MM.1S (cell line): ENCODE results near the gene SPRING1.

Experiments
- DNase-seq: peaks from one replicate; pipeline ENCODE4 v3.0.0-alpha.2; 2015
- H2AFZ ChIP-seq: fragments of 300-600 bp; sonication (generic); 2 replicates; pipeline ENCODE4 v1.6.0; 2016; ENCODE audit warnings: antibody characterized with exemption, low read length
- H3F3A ChIP-seq: fragments of 300-600 bp; sonication (generic); 2 replicates; pipeline ENCODE4 v1.6.1; 2016; ENCODE audit warnings: mild to moderate bottlenecking, antibody characterized with exemption, low read length, moderate library complexity, mixed read lengths; ENCODE audit not compliant: insufficient read depth
- H3K27ac ChIP-seq: fragments of 300-600 bp; sonication (generic); 2 replicates; pipeline ENCODE4 v1.5.1; 2016; ENCODE audit warnings: mild to moderate bottlenecking, low read length
- H3K27me3 ChIP-seq: fragments of 300-600 bp; sonication (generic); replicated peaks from 2 replicates; pipeline ENCODE4 v1.6.0; 2016; ENCODE audit warnings: low read length; ENCODE audit not compliant: insufficient read depth
- H3K36me3 ChIP-seq: fragments of 300-600 bp; sonication (generic); replicated peaks from 2 replicates; pipeline ENCODE4 v1.6.1; 2016; ENCODE audit warnings: mild to moderate bottlenecking, low read length, mixed read lengths; ENCODE audit not compliant: insufficient read depth
- H3K4me1 ChIP-seq: fragments of 300-600 bp; sonication (generic); 2 replicates; pipeline ENCODE4 v1.6.1; 2016; ENCODE audit warnings: low read length, mixed read lengths
- H3K4me2 ChIP-seq: fragments of 300-600 bp; sonication (generic); 2 replicates; pipeline ENCODE4 v1.6.0; 2016; ENCODE audit warnings: low read depth, low read length
- H3K4me3 ChIP-seq: fragments of 300-600 bp; sonication (generic); 2 replicates; pipeline ENCODE4 v1.5.1; 2016; ENCODE audit warnings: low read length, mixed read lengths
- H3K79me2 ChIP-seq: fragments of 300-600 bp; sonication (generic); 2 replicates; pipeline ENCODE4 v1.6.1; 2016; ENCODE audit warnings: mixed run types, low read length, mixed read lengths
- H3K9ac ChIP-seq: fragments of 300-600 bp; sonication (generic); 2 replicates; pipeline ENCODE4 v1.6.1; 2016; ENCODE audit warnings: low read length, mixed read lengths
- H3K9me2 ChIP-seq: fragments of 300-600 bp; sonication (generic); replicated peaks from 2 replicates; pipeline ENCODE4 v1.6.1; 2016; ENCODE audit warnings: mild to moderate bottlenecking, low read length, mixed read lengths; ENCODE audit not compliant: insufficient read depth
- H3K9me3 ChIP-seq: fragments of 300-600 bp; sonication (generic); replicated peaks from 2 replicates; pipeline ENCODE4 v1.6.1; 2016; ENCODE audit warnings: mild to moderate bottlenecking, low read length, mixed read lengths; ENCODE audit not compliant: insufficient read depth
- H4K20me1 ChIP-seq: fragments of 300-600 bp; sonication (generic); 2 replicates; pipeline ENCODE4 v1.6.1; 2016; ENCODE audit warnings: mild to moderate bottlenecking, low read length, moderate library complexity, mixed read lengths; ENCODE audit not compliant: insufficient read depth
- EZH2 ChIP-seq: fragments of 300-600 bp; sonication (generic); optimal IDR thresholded peaks from 2 replicates; pipeline ENCODE3; 2017; ENCODE audit warnings: low read depth, mild to moderate bottlenecking, antibody characterized with exemption, low read length, mixed read lengths
- EZH2phosphoT487 ChIP-seq: fragments of 300-600 bp; sonication (generic); IDR thresholded peaks from 2 replicates; pipeline ENCODE4 v1.6.1; 2018; ENCODE audit warnings: antibody characterized with exemption, low read length
- TF ChIP-seq, protein P1 (sequence below): fragments of 300-600 bp; sonication (generic); IDR thresholded peaks from 2 replicates; pipeline ENCODE4 v1.5.1; 2016; ENCODE audit warnings: antibody characterized with exemption, low read length, mixed read lengths

SPRING1 gene

DNA sequence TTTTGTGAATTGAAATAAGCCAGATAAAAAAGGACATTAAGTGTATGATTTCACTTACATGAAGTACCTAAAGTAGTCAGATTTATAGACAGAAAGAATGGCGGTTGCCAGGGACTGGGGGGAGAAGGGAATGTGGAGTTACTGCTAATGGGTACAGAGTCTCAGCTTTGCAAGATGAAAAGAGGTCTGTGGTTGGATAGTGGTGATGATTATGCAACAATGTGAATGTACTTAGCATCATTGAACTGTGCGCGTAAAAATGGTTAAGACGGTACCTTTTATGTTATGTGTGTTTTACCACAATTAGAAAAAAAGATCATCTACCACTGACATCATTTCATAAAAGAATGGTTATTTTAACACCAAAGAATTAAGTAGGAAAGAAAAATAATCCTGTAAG, 36.2 kb upstream of the SPRING1 start:
- H3K9me3 ChIP-seq, result no peaks in the 10 kb centered on the region
- TF ChIP-seq, protein P1, sequence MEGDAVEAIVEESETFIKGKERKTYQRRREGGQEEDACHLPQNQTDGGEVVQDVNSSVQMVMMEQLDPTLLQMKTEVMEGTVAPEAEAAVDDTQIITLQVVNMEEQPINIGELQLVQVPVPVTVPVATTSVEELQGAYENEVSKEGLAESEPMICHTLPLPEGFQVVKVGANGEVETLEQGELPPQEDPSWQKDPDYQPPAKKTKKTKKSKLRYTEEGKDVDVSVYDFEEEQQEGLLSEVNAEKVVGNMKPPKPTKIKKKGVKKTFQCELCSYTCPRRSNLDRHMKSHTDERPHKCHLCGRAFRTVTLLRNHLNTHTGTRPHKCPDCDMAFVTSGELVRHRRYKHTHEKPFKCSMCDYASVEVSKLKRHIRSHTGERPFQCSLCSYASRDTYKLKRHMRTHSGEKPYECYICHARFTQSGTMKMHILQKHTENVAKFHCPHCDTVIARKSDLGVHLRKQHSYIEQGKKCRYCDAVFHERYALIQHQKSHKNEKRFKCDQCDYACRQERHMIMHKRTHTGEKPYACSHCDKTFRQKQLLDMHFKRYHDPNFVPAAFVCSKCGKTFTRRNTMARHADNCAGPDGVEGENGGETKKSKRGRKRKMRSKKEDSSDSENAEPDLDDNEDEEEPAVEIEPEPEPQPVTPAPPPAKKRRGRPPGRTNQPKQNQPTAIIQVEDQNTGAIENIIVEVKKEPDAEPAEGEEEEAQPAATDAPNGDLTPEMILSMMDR, result no peak
- TF ChIP-seq EZH2phosphoT487 (no peak), EZH2 (no peak)
- no peak overlapping the region for H3K9ac ChIP-seq
- no peaks in the 10 kb centered on the region for H3K27me3 ChIP-seq
- no peaks in the 10 kb centered on the region for H3K4me1 ChIP-seq
- no peaks in the 10 kb centered on the region for H3K79me2 ChIP-seq
- H3K4me2 ChIP-seq, result no peak overlapping the region
- DNase-seq, result no peak
- H3K36me3 ChIP-seq, result no peaks in the 10 kb centered on the region
- no peaks in the 10 kb centered on the region for H3F3A ChIP-seq
- H4K20me1 ChIP-seq, result no peaks in the 10 kb centered on the region
- H3K27ac ChIP-seq, result no peak overlapping the region
- no peak overlapping the region for H3K4me3 ChIP-seq
- H3K9me2 ChIP-seq, result no peaks in the 10 kb centered on the region
- no peak overlapping the region for H2AFZ ChIP-seq

DNA sequence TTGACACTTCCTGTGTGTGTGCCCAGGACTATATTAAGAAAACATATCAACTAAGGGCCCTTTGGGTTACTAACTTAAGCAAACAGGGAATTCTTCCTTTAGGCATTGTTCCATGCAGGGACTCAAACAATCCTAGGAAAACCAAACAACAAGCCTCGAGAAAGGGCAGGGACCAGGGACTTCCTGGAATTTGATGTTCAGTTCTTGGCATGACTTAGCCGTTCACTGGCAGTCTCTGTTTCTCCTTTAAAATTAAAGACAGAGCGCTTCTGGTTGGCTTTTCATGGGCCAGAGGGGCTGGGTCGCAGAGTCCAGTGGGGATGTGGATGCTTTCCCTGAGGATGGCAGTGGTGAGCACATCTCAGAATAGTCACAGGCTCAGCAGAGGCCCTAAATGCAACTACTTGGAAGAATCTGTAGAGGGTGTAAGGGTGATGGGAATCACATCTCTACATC, 35.4 kb upstream of the SPRING1 start:
- Histone ChIP-seq H3K79me2 (no peaks in the 10 kb centered on the region), H3K9ac (no peak overlapping the region), H3K4me3 (no peak overlapping the region), H3K36me3 (no peaks in the 10 kb centered on the region), H2AFZ (no peak overlapping the region), H3K4me2 (no peak overlapping the region), H3K27me3 (no peaks in the 10 kb centered on the region), H3K27ac (no peak overlapping the region), H4K20me1 (no peaks in the 10 kb centered on the region), H3K9me2 (no peaks in the 10 kb centered on the region), H3K4me1 (no peaks in the 10 kb centered on the region), H3K9me3 (no peaks in the 10 kb centered on the region), H3F3A (no peaks in the 10 kb centered on the region)
- TF ChIP-seq EZH2 (no peak), EZH2phosphoT487 (no peak)
- TF ChIP-seq, protein P1, result no peak
- DNase-seq, result no peak

DNA sequence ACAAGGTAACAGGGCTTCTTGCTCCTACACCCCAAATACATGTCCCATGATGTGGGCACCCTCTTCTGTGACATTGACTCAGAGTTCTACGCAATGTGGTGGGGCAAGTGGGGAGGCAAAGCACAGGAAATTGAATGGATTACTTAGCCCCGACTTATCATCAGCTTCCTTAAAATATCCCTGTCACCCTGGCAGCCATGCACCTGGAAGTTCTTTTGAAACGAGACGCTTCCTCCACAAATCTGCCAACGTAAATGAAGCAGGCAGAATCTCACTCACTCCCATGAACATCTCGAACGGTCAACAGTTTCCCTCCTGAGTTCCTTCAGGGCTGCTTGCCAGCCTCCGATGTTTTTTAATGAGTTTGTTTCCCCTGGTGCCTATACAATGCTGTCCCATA, 33.8 kb upstream of the SPRING1 start:
- no peaks in the 10 kb centered on the region for H3K27me3 ChIP-seq
- H3K79me2 ChIP-seq, result no peaks in the 10 kb centered on the region
- TF ChIP-seq, protein P1, result no peak
- no peak for TF ChIP-seq EZH2phosphoT487
- no peak for TF ChIP-seq EZH2
- no peak for DNase-seq
- no peaks in the 10 kb centered on the region for H3F3A ChIP-seq
- H3K4me3 ChIP-seq, result no peak overlapping the region
- H3K9me3 ChIP-seq, result no peaks in the 10 kb centered on the region
- no peak overlapping the region for H3K4me2 ChIP-seq
- no peaks in the 10 kb centered on the region for H3K4me1 ChIP-seq
- H3K36me3 ChIP-seq, result no peaks in the 10 kb centered on the region
- no peak overlapping the region for H3K27ac ChIP-seq
- no peak overlapping the region for H3K9ac ChIP-seq
- H4K20me1 ChIP-seq, result no peaks in the 10 kb centered on the region
- H3K9me2 ChIP-seq, result no peaks in the 10 kb centered on the region
- no peak overlapping the region for H2AFZ ChIP-seq
